Osteocyte (in vitro differentiated cells): ENCODE measurements around the gene SLC12A1. TPM values are rescaled to one million over a fixed set of nuclear protein-coding genes. Genes with fewer than 3 reads are reported as not detected.

Source experiments
- DNase-seq: peaks from one replicate; pipeline ENCODE4 v3.0.0; 2021; ENCODE audit warnings: mixed read lengths; ENCODE audit not compliant: unreplicated experiment; ENCODE audit errors: extremely low spot score
- H3K27ac Mint-ChIP-seq: one replicate; pipeline ENCODE4 v1.8.0; 2021; ENCODE audit warnings: mild to moderate bottlenecking, mixed read lengths; ENCODE audit not compliant: unreplicated experiment
- H3K27me3 Mint-ChIP-seq: one replicate; pipeline ENCODE4 v1.8.0; 2021; ENCODE audit warnings: mixed read lengths; ENCODE audit not compliant: unreplicated experiment
- H3K36me3 Mint-ChIP-seq: one replicate; pipeline ENCODE4 v1.8.0; 2021; ENCODE audit warnings: mixed read lengths; ENCODE audit not compliant: unreplicated experiment
- H3K4me1 Mint-ChIP-seq: one replicate; pipeline ENCODE4 v1.8.0; 2021; ENCODE audit warnings: mixed read lengths; ENCODE audit not compliant: unreplicated experiment
- H3K4me3 Mint-ChIP-seq: one replicate; pipeline ENCODE4 v1.8.0; 2021; ENCODE audit warnings: mild to moderate bottlenecking, moderate library complexity, mixed read lengths; ENCODE audit not compliant: unreplicated experiment
- H3K9me3 Mint-ChIP-seq: one replicate; pipeline ENCODE4 v1.8.0; 2021; ENCODE audit warnings: mixed read lengths; ENCODE audit not compliant: unreplicated experiment
- CTCF ChIP-seq: fragments of 200-600 bp; sonication (generic); IDR thresholded peaks from 2 replicates; pipeline ENCODE4 v1.5.0; 2021; ENCODE audit warnings: antibody characterized with exemption, mild to moderate bottlenecking, moderate library complexity
- total RNA-seq: library from RNA; stranded (reverse); gene quantifications from 2 replicates; pipeline ENCODE4 v1.2.1, GENCODE V29; 2021

SLC12A1 gene
- total RNA-seq, 1 donor from 2014 or later: not detected

GRCh38 chr15:48306639-48307038 is 100.5 kb downstream of the SLC12A1 start:
- Mint-ChIP-seq H3K4me1 (no peaks in the 10 kb centered on the region), H3K27ac (no peak overlapping the region), H3K4me3 (no peak overlapping the region), H3K36me3 (no peaks in the 10 kb centered on the region), H3K27me3 (peaks cover 14% of the 10 kb centered on the region), H3K9me3 (no peaks in the 10 kb centered on the region)
- no peak for DNase-seq
- TF ChIP-seq CTCF: no peak

GRCh38 chr15:48307586-48307985 is 101.5 kb downstream of the SLC12A1 start:
- H3K36me3 Mint-ChIP-seq: no peaks in the 10 kb centered on the region
- H3K27ac Mint-ChIP-seq: no peak overlapping the region
- TF ChIP-seq CTCF: no peak
- H3K27me3 Mint-ChIP-seq: peaks cover 18% of the 10 kb centered on the region
- no peaks in the 10 kb centered on the region for H3K9me3 Mint-ChIP-seq
- DNase-seq: no peak
- no peak overlapping the region for H3K4me3 Mint-ChIP-seq
- no peaks in the 10 kb centered on the region for H3K4me1 Mint-ChIP-seq

GRCh38 chr15:48309740-48310139 is 103.6 kb downstream of the SLC12A1 start:
- peaks cover 18% of the 10 kb centered on the region for H3K27me3 Mint-ChIP-seq
- DNase-seq: no peak
- no peak for TF ChIP-seq CTCF
- H3K4me3 Mint-ChIP-seq: no peak overlapping the region
- H3K27ac Mint-ChIP-seq: no peak overlapping the region
- no peaks in the 10 kb centered on the region for H3K36me3 Mint-ChIP-seq
- no peaks in the 10 kb centered on the region for H3K4me1 Mint-ChIP-seq
- H3K9me3 Mint-ChIP-seq: no peaks in the 10 kb centered on the region

- no peak for DNase-seq
- TF ChIP-seq CTCF: no peak
- Mint-ChIP-seq H3K27ac (no peak overlapping the region), H3K9me3 (no peaks in the 10 kb centered on the region), H3K27me3 (peaks cover 8% of the 10 kb centered on the region), H3K4me1 (no peaks in the 10 kb centered on the region), H3K36me3 (no peaks in the 10 kb centered on the region), H3K4me3 (no peak overlapping the region)
These were observed 107.1 kb downstream of the SLC12A1 start for GRCh38 chr15:48313216-48313615.

- H3K27ac Mint-ChIP-seq: no peak overlapping the region
- H3K4me1 Mint-ChIP-seq: no peaks in the 10 kb centered on the region
- H3K9me3 Mint-ChIP-seq: no peaks in the 10 kb centered on the region
- DNase-seq: no peak
- no peaks in the 10 kb centered on the region for H3K36me3 Mint-ChIP-seq
- H3K27me3 Mint-ChIP-seq: peaks cover 7% of the 10 kb centered on the region
- no peak overlapping the region for H3K4me3 Mint-ChIP-seq
- TF ChIP-seq CTCF: no peak
These were observed 108.9 kb downstream of the SLC12A1 start for GRCh38 chr15:48315041-48315440.
